HG02623 (cell line): Measurements from ENCODE around the gene DENND5A.
A peak's percentile ranks its signal among the peaks of the same experiment; 100 is the strongest.

Source experiments
- ATAC-seq: cut with Tn5 transposase; IDR thresholded peaks from one replicate; pipeline ENCODE4 v1.9.1; 2021; ENCODE audit warnings: moderate library complexity; ENCODE audit not compliant: unreplicated experiment

The DENND5A gene

GRCh38 chr11:9141186-9141585, 124.0 kb downstream of the DENND5A start:
- ATAC-seq, result no peak

GRCh38 chr11:9139628-9140357, 125.4 kb downstream of the DENND5A start:
- ATAC-seq, result no peak

DNA sequence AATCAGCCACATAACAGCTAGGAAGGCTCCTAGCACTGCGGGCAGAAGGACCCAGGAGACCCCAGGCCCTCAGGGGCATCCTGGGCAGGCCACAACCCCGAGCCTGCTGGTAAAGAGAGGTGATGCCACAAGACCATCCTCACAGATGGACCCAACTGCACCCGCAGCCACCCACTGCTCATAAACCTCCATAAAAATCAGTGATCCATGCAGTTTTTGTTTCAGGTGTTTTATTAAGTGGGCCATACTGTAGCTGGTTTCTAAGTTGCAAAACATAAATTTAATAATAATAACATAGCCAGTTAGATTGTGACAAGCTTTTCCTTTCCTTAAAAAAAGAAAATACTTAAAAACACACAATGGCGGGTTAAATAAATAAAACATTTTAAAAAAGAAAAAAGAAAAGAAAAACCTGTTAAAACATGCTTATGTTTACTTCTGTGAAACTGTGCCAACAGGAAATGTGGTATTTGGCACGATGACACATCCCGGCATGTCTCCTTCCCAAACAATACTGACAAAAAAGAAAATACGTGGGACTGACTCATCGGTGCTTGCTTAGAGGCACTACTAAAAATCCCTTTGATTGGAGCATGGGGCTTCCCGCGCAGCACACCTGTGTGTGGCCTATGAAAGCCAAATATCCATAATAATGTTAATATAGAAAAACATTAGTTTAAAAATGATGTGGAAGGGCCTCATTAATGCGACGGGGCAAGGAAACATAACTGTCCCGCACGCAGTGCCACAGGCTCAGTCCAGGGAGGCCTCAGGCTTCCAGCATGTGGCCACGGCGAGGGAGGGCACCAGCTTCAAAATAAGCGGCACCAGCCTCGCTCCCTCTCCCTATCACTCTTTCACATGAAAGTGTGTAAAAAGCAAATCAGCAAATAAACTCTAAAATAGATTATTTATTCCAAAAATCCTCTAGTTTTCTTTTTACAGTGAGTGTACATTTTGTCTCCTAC, 126.3 kb downstream of the DENND5A start:
- ATAC-seq, result no peak

GRCh38 chr11:9138133-9138453, 127.1 kb downstream of the DENND5A start:
- no peak for ATAC-seq

- ATAC-seq, result peak; percentile 88
Measured at GRCh38 chr11:9137293-9138132, 127.6 kb downstream of the DENND5A start.

DNA sequence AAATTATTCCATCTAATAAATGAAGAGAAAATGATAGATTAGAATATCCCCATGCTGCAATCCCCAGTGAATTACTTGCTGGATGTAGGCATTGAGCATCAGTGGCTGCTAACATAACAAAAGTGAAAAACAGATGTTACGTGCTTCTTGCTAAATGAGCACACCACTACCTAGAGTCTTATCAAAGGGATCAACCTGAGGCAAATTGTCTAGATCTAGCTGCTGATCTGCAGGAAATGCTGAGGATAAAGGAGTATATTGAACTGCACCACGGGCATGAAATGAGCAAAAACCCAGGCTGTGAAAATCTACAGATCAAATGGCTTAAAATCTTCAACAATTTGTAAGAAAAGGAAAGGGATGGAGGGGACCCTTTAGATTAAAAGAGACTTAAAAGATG, 128.4 kb downstream of the DENND5A start:
- no peak for ATAC-seq

GRCh38 chr11:9133956-9134355, 131.2 kb downstream of the DENND5A start:
- no peak for ATAC-seq

- no peak for ATAC-seq
Measured at GRCh38 chr11:9132203-9132878, 132.8 kb downstream of the DENND5A start.

- no peak for ATAC-seq
Measured at GRCh38 chr11:9130297-9130696, 134.9 kb downstream of the DENND5A start.

GRCh38 chr11:9126636-9127035, 138.5 kb downstream of the DENND5A start:
- ATAC-seq, result no peak

DNA sequence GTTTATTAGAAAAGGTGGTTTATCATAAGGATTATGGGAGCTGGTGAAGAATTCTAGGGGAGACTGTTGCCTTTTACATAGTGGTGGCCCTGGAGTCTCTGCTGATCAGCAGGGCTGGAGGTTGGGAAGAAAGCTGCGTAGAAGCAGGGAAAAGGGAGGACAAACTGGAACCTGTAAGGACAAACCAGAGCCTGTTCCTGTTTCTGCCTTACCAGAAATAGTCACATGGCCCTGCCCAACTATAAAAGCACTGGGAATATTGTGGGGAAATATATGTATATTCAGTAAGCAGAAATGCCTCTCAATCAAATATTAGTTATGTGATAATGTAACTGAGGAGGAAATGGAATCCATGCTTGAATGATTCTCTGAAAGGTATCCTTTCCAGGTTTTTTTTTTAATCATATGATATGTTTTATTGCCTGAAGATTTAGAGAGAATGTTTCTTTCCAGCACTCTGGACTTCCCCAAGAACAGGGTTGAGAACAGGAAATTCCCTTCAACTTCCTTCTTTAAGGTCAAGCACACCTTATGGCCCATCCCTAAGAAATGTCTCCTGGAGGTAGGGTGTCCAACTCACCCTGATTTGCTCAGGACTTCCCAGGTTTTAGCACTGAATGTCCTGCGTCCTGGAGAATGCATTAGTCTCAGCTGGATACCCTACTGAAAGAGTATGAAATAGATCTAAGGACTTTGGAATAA, 139.8 kb downstream of the DENND5A start:
- no peak for ATAC-seq

GRCh38 chr11:9123595-9124304, 141.4 kb downstream of the DENND5A start:
- ATAC-seq, result no peak

GRCh38 chr11:9121469-9121796, 143.7 kb downstream of the DENND5A start:
- no peak for ATAC-seq

GRCh38 chr11:9120664-9121468, 144.3 kb downstream of the DENND5A start:
- no peak for ATAC-seq

GRCh38 chr11:9118277-9118676, 146.9 kb downstream of the DENND5A start:
- no peak for ATAC-seq

- no peak for ATAC-seq
Measured at GRCh38 chr11:9112075-9112474, 153.1 kb downstream of the DENND5A start.

- ATAC-seq, result no peak
Measured at GRCh38 chr11:9109858-9110731, 155.1 kb downstream of the DENND5A start.

- ATAC-seq, result no peak
Measured at GRCh38 chr11:9104580-9104979, 160.6 kb downstream of the DENND5A start.
